ENCODE data around the gene PTPRM. TPM values are rescaled to one million over a fixed set of nuclear protein-coding genes. Genes with fewer than 3 reads are reported as not detected.

Gene PTPRM
- total RNA-seq, 1 experiment from 2014 or later: 14.5 TPM

DNA sequence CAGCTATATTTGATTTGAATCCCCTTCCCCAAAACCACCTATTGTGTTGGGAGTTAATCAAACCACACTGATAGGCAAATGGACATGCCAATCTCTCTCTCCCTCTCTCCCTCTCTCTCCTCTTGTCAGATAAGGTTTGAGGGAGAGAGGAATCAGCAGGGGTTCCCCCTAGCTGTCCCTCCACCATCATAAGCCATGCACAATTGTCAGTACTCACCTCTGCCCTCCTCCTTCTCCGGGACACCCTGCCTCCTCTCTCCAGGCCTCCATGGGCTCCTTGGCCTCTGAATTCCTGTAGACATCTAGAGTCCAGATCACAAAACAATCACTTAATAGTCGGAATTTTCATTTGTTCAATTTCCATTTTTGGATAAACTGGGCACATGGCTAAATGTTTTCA, 798.4 kb downstream of the PTPRM start:
- POLR2A ChIA-PET: no interaction called here
- no peak for DNase-seq (ENCODE audit: low read depth, low spot score)
- 0 out of 2 replicates have a peak, but pooled peaks cover 5% of the 10 kb centered on the region for H3K27me3 ChIP-seq (ENCODE audit: insufficient read depth, low read length)
- ATAC-seq: no peak
- H3K79me2 ChIP-seq (ENCODE audit: insufficient read depth, low read length): no peaks in the 10 kb centered on the region
- TF ChIP-seq, protein P1, sequence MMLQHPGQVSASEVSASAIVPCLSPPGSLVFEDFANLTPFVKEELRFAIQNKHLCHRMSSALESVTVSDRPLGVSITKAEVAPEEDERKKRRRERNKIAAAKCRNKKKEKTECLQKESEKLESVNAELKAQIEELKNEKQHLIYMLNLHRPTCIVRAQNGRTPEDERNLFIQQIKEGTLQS (IDR thresholded peaks at IDR 0.05): no peak
- TF ChIP-seq SIN3A (IDR thresholded peaks at IDR 0.05; ENCODE audit: low read depth): no peak
- TF ChIP-seq YY1 (IDR thresholded peaks at IDR 0.05; ENCODE audit: extremely low read depth, insufficient replicate concordance, low read depth, low read length): no peak
- no peak for TF ChIP-seq JUND (IDR thresholded peaks at IDR 0.05)
- no peak for TF ChIP-seq CEBPB (IDR thresholded peaks at IDR 0.05; ENCODE audit: low read depth)
- TF ChIP-seq, protein P2, sequence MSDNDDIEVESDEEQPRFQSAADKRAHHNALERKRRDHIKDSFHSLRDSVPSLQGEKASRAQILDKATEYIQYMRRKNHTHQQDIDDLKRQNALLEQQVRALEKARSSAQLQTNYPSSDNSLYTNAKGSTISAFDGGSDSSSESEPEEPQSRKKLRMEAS (IDR thresholded peaks at IDR 0.05): no peak
- TF ChIP-seq EZH2 (IDR thresholded peaks at IDR 0.05): no peak
- TF ChIP-seq CBX3 (IDR thresholded peaks at IDR 0.05; ENCODE audit: low read depth): no peak
- no peak for TF ChIP-seq SRF (IDR thresholded peaks at IDR 0.05; ENCODE audit: low read depth)
- no peak for TF ChIP-seq POLR2AphosphoS5 (IDR thresholded peaks at IDR 0.05; ENCODE audit: low read depth, low read length)
- intact Hi-C loops (cut with micrococcal nuclease): no loop called here
- no peak overlapping the region for H3K4me3 ChIP-seq (replicated peaks in 1 of 2; ENCODE audit: low read depth in 1 of 2, low read length in 2 of 2)
- H3K4me2 ChIP-seq (ENCODE audit: low read length): no peak overlapping the region
- BruUV-seq (replicated peaks): no TSS peak
- H3K4me1 ChIP-seq (ENCODE audit: control insufficient read depth in 1 of 2, insufficient read depth in 2 of 2, low read length in 2 of 2): peaks cover 4 to 8% of the 10 kb centered on the region in 2 experiments; a peak in 2 of 4 replicates
- H3K27ac ChIP-seq (ENCODE audit: low read depth, low read length): no peak overlapping the region
- RAD21 ChIA-PET (ENCODE audit: low non-redundant PET in 1 of 2, low total read pairs in 2 of 2, uncharacterized antibody in 2 of 2, unreplicated experiment in 2 of 2): no interaction called here
- H3K9me2 ChIP-seq (ENCODE audit: insufficient read depth): no peaks in the 10 kb centered on the region
- H3K36me3 ChIP-seq (ENCODE audit: control insufficient read depth in 1 of 2, insufficient read depth in 2 of 2, low read length in 2 of 2): no peaks in the 10 kb centered on the region
- no peaks in the 10 kb centered on the region for H4K20me1 ChIP-seq (ENCODE audit: insufficient read depth)
- no peaks in the 10 kb centered on the region for H3K9me3 ChIP-seq (ENCODE audit: control insufficient read depth in 1 of 2, insufficient read depth in 1 of 2, low read depth in 1 of 2, low read length in 2 of 2)
- no peak overlapping the region for H3K9ac ChIP-seq (ENCODE audit: low read length)
- no peak overlapping the region for H2AFZ ChIP-seq (ENCODE audit: low read depth, low read length, poor library complexity, severe bottlenecking)
- CTCF ChIA-PET: no interaction called here

DNA sequence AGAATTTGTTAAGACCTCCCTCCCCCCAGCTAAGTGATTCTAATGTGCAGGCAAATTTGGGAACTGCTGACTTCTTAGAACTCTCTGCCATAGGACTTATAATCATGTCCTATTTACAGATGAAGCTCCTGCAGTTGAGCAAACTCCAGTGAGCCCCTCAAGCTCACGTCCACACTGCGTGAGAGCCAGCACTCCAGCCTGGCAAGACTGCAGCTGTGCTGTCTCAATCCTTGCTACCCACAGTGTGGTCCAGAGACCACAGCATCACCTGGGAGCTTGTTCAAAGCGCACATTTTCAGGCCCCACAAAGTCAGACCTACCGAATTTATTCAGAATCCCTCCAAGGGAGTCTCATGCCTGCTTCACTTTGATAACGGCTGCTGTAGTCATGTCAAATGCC, 799.0 kb downstream of the PTPRM start:
- Histone ChIP-seq H2AFZ (ENCODE audit: low read depth, low read length, poor library complexity, severe bottlenecking) (no peak overlapping the region), H3K4me1 (ENCODE audit: control insufficient read depth in 1 of 2, insufficient read depth in 2 of 2, low read length in 2 of 2) (peaks cover 4 to 8% of the 10 kb centered on the region in 2 experiments; a peak in 2 of 4 replicates), H3K27me3 (ENCODE audit: insufficient read depth, low read length) (no peaks in the 10 kb centered on the region), H4K20me1 (ENCODE audit: insufficient read depth) (no peaks in the 10 kb centered on the region), H3K4me3 (replicated peaks in 1 of 2; ENCODE audit: low read depth in 1 of 2, low read length in 2 of 2) (no peak overlapping the region), H3K79me2 (ENCODE audit: insufficient read depth, low read length) (no peaks in the 10 kb centered on the region), H3K27ac (ENCODE audit: low read depth, low read length) (no peak overlapping the region), H3K9ac (ENCODE audit: low read length) (no peak overlapping the region), H3K9me2 (ENCODE audit: insufficient read depth) (no peaks in the 10 kb centered on the region), H3K36me3 (ENCODE audit: control insufficient read depth in 1 of 2, insufficient read depth in 2 of 2, low read length in 2 of 2) (no peaks in the 10 kb centered on the region), H3K9me3 (ENCODE audit: control insufficient read depth in 1 of 2, insufficient read depth in 1 of 2, low read depth in 1 of 2, low read length in 2 of 2) (no peaks in the 10 kb centered on the region), H3K4me2 (ENCODE audit: low read length) (no peak overlapping the region)
- no TSS peak for BruUV-seq (replicated peaks)
- DNase-seq (ENCODE audit: low read depth, low spot score) (no peak), ATAC-seq (no peak)
- POLR2A ChIA-PET: no interaction called here
- intact Hi-C loops (cut with micrococcal nuclease): no loop called here
- CTCF ChIA-PET: no interaction called here
- RAD21 ChIA-PET (ENCODE audit: low non-redundant PET in 1 of 2, low total read pairs in 2 of 2, uncharacterized antibody in 2 of 2, unreplicated experiment in 2 of 2): no interaction called here
- TF ChIP-seq CEBPB (IDR thresholded peaks at IDR 0.05; ENCODE audit: low read depth) (no peak), TCF7L2 (IDR thresholded peaks at IDR 0.05; ENCODE audit: borderline replicate concordance, extremely low read depth, insufficient read depth, insufficient read length) (no peak), SRF (IDR thresholded peaks at IDR 0.05; ENCODE audit: low read depth) (no peak), ZNF274 (IDR thresholded peaks at IDR 0.05; ENCODE audit: low read depth, low read length) (no peak), YY1 (IDR thresholded peaks at IDR 0.05; ENCODE audit: extremely low read depth, insufficient replicate concordance, low read depth, low read length) (no peak), JUND (IDR thresholded peaks at IDR 0.05) (no peak), POLR2A (IDR thresholded peaks at IDR 0.05; ENCODE audit: borderline replicate concordance, extremely low read depth, insufficient read depth, insufficient read length) (no peak)
- TF ChIP-seq, protein P2 (IDR thresholded peaks at IDR 0.05): no peak
- TF ChIP-seq, protein P3, sequence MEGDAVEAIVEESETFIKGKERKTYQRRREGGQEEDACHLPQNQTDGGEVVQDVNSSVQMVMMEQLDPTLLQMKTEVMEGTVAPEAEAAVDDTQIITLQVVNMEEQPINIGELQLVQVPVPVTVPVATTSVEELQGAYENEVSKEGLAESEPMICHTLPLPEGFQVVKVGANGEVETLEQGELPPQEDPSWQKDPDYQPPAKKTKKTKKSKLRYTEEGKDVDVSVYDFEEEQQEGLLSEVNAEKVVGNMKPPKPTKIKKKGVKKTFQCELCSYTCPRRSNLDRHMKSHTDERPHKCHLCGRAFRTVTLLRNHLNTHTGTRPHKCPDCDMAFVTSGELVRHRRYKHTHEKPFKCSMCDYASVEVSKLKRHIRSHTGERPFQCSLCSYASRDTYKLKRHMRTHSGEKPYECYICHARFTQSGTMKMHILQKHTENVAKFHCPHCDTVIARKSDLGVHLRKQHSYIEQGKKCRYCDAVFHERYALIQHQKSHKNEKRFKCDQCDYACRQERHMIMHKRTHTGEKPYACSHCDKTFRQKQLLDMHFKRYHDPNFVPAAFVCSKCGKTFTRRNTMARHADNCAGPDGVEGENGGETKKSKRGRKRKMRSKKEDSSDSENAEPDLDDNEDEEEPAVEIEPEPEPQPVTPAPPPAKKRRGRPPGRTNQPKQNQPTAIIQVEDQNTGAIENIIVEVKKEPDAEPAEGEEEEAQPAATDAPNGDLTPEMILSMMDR (IDR thresholded peaks at IDR 0.05 in 2 of 3, conservative IDR thresholded peaks at IDR 0.05 in 1 of 3; ENCODE audit: borderline replicate concordance in 1 of 3, insufficient read depth in 1 of 3, low read depth in 2 of 3, low read length in 2 of 3): no peak
- TF ChIP-seq, protein P4, sequence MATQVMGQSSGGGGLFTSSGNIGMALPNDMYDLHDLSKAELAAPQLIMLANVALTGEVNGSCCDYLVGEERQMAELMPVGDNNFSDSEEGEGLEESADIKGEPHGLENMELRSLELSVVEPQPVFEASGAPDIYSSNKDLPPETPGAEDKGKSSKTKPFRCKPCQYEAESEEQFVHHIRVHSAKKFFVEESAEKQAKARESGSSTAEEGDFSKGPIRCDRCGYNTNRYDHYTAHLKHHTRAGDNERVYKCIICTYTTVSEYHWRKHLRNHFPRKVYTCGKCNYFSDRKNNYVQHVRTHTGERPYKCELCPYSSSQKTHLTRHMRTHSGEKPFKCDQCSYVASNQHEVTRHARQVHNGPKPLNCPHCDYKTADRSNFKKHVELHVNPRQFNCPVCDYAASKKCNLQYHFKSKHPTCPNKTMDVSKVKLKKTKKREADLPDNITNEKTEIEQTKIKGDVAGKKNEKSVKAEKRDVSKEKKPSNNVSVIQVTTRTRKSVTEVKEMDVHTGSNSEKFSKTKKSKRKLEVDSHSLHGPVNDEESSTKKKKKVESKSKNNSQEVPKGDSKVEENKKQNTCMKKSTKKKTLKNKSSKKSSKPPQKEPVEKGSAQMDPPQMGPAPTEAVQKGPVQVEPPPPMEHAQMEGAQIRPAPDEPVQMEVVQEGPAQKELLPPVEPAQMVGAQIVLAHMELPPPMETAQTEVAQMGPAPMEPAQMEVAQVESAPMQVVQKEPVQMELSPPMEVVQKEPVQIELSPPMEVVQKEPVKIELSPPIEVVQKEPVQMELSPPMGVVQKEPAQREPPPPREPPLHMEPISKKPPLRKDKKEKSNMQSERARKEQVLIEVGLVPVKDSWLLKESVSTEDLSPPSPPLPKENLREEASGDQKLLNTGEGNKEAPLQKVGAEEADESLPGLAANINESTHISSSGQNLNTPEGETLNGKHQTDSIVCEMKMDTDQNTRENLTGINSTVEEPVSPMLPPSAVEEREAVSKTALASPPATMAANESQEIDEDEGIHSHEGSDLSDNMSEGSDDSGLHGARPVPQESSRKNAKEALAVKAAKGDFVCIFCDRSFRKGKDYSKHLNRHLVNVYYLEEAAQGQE (IDR thresholded peaks at IDR 0.05; ENCODE audit: low read depth): no peak

Data from HCT116 (cell line).